Measurements from ENCODE around the gene CACNA1D.

Gene CACNA1D

GRCh38 chr3:53863145-53863544, 368.7 kb downstream of the CACNA1D start:
- no peak for DNase-seq

All from RPMI8226 (cell line).